GM12878 (cell line): ENCODE data around the gene TEX54. TPM values are rescaled to one million over a fixed set of nuclear protein-coding genes. Genes with fewer than 3 reads are reported as not detected.

Experiments
- ATAC-seq: fragments of 200-7000 bp; cut with Tn5 transposase; 3 replicates; pipeline ENCODE4 v1.9.1; 2020; ENCODE audit warnings: mild to moderate bottlenecking, moderate library complexity
- BruUV-seq: library from RNA; stranded (reverse); fragments of 400-500 nt; replicated peaks from 2 replicates; lab custom pipeline; 2021; lab: Mats Ljungman, UMichigan
- CTCF ChIA-PET: fragments of 300-600 bp; sonication (Branson Sonifier 250); formaldehyde crosslinking; extraction: SDS; loops from one replicate; lab custom pipeline; 2021; ENCODE audit warnings: inconsistent platforms; lab: Yijun Ruan, JAX
- POLR2A ChIA-PET: fragments of 350-600 bp; formaldehyde crosslinking; extraction: SDS; loops from one replicate; lab custom pipeline; 2021; ENCODE audit warnings: inconsistent platforms; lab: Charles Lee
- RAD21 ChIA-PET: fragments of 300-600 bp; sonication (Branson Sonifier 250); formaldehyde crosslinking; loops from one replicate; lab custom pipeline; 2023; ENCODE audit warnings: antibody characterized with exemption; ENCODE audit not compliant: unreplicated experiment; lab: Charles Lee
- SMC1A ChIA-PET: fragments of 300-600 bp; sonication (Branson Sonifier 250); formaldehyde crosslinking; loops from one replicate; lab custom pipeline; 2023; ENCODE audit not compliant: unreplicated experiment, uncharacterized antibody; lab: Charles Lee
- DNase-seq: peaks from one replicate; pipeline ENCODE4 v3.0.0-alpha.2; 2011; ENCODE audit warnings: low read depth, low spot score
- FAIRE-seq: peaks from 3 replicates; lab custom pipeline; 2011; peaks lifted over from hg19 to GRCh38; lab: Jason Lieb, UNC
- H2AFZ ChIP-seq: 2 replicates; pipeline ENCODE4 v1.6.0; 2011; ENCODE audit warnings: low read depth, low read length, control low read depth; ENCODE audit not compliant: control insufficient read depth
- H3K27ac ChIP-seq: 2 replicates; pipeline ENCODE4 v1.5.1; 2011; ENCODE audit warnings: control low read depth; ENCODE audit not compliant: control insufficient read depth, insufficient read depth
- H3K27me3 ChIP-seq, 2 experiments: replicated peaks in 1 of 2; 2 replicates each; pipeline versions ENCODE4 v1.6.0 to v1.6.1; 2011; ENCODE audit warnings: low read length in 1 of 2; ENCODE audit not compliant: control insufficient read depth in 2 of 2, insufficient read depth in 2 of 2
- H3K36me3 ChIP-seq, 2 experiments: 2 replicates each; pipeline ENCODE4 v1.5.1; 2011; ENCODE audit warnings: low read length in 1 of 2; ENCODE audit not compliant: control insufficient read depth in 2 of 2, insufficient read depth in 2 of 2
- H3K4me1 ChIP-seq: 2 replicates; pipeline ENCODE4 v1.6.1; 2011; ENCODE audit warnings: mild to moderate bottlenecking, low read length, moderate library complexity, mixed read lengths; ENCODE audit not compliant: control insufficient read depth, insufficient read depth
- H3K4me2 ChIP-seq: 2 replicates; pipeline ENCODE4 v1.6.0; 2011; ENCODE audit warnings: control low read depth; ENCODE audit not compliant: control insufficient read depth, insufficient read depth
- H3K4me3 ChIP-seq: fragments of 200-600 bp; sonication (generic); 2 replicates; pipeline ENCODE4 v1.5.1; 2016
- H3K79me2 ChIP-seq: 2 replicates; pipeline ENCODE4 v1.6.0; 2011; ENCODE audit warnings: low read length; ENCODE audit not compliant: control insufficient read depth, insufficient read depth
- H3K9ac ChIP-seq: 2 replicates; pipeline ENCODE4 v1.8.0; 2011; ENCODE audit warnings: low read length, control low read depth, mixed read lengths; ENCODE audit not compliant: control insufficient read depth, insufficient read depth
- H3K9me3 ChIP-seq: replicated peaks from 3 replicates; pipeline ENCODE4 v1.5.1; 2011; ENCODE audit warnings: mild to moderate bottlenecking, low read length; ENCODE audit not compliant: control insufficient read depth, insufficient read depth
- H4K20me1 ChIP-seq: 2 replicates; pipeline ENCODE4 v1.6.0; 2011; ENCODE audit not compliant: control insufficient read depth, insufficient read depth
- CHD1 ChIP-seq: IDR thresholded peaks from 2 replicates; pipeline ENCODE4 v1.6.1; 2012; ENCODE audit warnings: low read depth, low read length, improper control_type of control experiment
- MYC ChIP-seq: IDR thresholded peaks from 2 replicates; pipeline ENCODE4 v1.6.1; 2011; ENCODE audit warnings: mild to moderate bottlenecking, low read length, moderate library complexity, inconsistent platforms; ENCODE audit not compliant: insufficient read depth, insufficient replicate concordance, insufficient read length, severe bottlenecking
- SREBF1 ChIP-seq: IDR thresholded peaks from 2 replicates; pipeline ENCODE4 v1.6.1; 2012; ENCODE audit warnings: mild to moderate bottlenecking, low read length
- WGBS: methylation state at CpG from one replicate; pipeline ENCODE4 v1.1.6; 2016; ENCODE audit warnings: low lambda C conversion rate; ENCODE audit not compliant: insufficient replicate concordance, insufficient coverage; ENCODE audit errors: missing lambda C conversion rate; 5-methylcytosine and 5-hydroxymethylcytosine counted together
- in situ Hi-C: fragments of 300-500 bp; cut with MboI; formaldehyde crosslinking; loops from 9 replicates; pipeline ENCODE4 v1.14.3; 2018; ENCODE audit warnings: mixed read lengths
- intact Hi-C: fragments of 100-400 bp; cut with micrococcal nuclease; formaldehyde crosslinking; loops from one replicate; pipeline ENCODE4 v1.14.2; 2022; ENCODE audit not compliant: unreplicated experiment
- polyA plus RNA-seq, 11 experiments: library from polyadenylated mRNA; depleted of rRNA in 4 of 11; unstranded in 6 of 11; stranded (reverse) in 5 of 11; fragments of >200 nt; fragmentation: Nextera tagmentation in 4 of 11; fragmentation: Illumina TruSeq in 1 of 11; extraction: Ambion mirVana in 4 of 11; extraction: Trizol in 1 of 11; gene quantifications; 1 replicate in 1 of 11; 2 replicates in 10 of 11; pipeline versions ENCODE4 v1.2.1 to v1.2.3, GENCODE V29; 2011 to 2016; ENCODE audit warnings: inconsistent platforms in 2 of 11, missing spikeins in 2 of 11, low read depth in 1 of 11
- total RNA-seq, 4 experiments: library from RNA; depleted of rRNA in 3 of 4; stranded (reverse); fragments of >200 nt in 3 of 4; fragmentation: Illumina TruSeq in 1 of 4; extraction: Trizol in 1 of 4; gene quantifications; 2 replicates each; pipeline versions ENCODE4 v1.2.1 to v1.2.3, GENCODE V29; 2013 to 2021
- TF ChIP-seq, protein P1 (sequence below): IDR thresholded peaks from 2 replicates; pipeline ENCODE4 v1.6.1; 2011; ENCODE audit warnings: low read depth, low read length, improper control_type of control experiment, borderline replicate concordance
- TF ChIP-seq, protein P2 (sequence below): fragments of 450-650 bp; IDR thresholded peaks from 2 replicates; pipeline ENCODE4 v1.6.1; 2017; ENCODE audit warnings: mild to moderate bottlenecking, moderate library complexity
- TF ChIP-seq, protein P3 (sequence below): fragments of 450-650 bp; IDR thresholded peaks from 2 replicates; pipeline ENCODE4 v1.6.1; 2016; ENCODE audit warnings: mild to moderate bottlenecking

The TEX54 gene
- total and polyA plus RNA-seq, 10 of the 15 experiments (the other 5 are each of a cell fraction or from before 2014, with no cell fraction given), result 0.38 to 0.68 (median 0.51) TPM; not detected in 7

DNA sequence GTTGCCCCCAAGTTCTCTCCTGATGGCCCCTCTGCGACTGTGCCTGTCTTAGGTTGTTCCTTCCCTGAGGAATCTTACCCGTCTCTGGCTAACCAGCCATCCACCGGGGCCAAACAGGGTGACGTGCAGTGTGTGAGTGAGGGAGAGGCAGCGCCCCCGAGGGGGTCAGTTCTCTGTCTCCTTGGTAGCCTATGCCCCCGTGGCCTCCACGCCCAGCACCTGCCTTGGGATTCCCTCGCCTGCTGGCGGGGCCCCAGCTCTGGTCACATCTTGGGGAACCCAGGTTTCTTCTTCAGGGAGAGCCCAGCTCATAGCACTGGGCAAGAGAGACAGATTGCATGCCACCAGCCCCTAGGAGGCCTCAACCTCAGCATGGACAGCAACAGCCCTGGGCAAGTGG is 33.2 kb downstream of the TEX54 start:
- TF ChIP-seq, protein P1, sequence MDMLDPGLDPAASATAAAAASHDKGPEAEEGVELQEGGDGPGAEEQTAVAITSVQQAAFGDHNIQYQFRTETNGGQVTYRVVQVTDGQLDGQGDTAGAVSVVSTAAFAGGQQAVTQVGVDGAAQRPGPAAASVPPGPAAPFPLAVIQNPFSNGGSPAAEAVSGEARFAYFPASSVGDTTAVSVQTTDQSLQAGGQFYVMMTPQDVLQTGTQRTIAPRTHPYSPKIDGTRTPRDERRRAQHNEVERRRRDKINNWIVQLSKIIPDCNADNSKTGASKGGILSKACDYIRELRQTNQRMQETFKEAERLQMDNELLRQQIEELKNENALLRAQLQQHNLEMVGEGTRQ, result no peak
- TF ChIP-seq, protein P2, sequence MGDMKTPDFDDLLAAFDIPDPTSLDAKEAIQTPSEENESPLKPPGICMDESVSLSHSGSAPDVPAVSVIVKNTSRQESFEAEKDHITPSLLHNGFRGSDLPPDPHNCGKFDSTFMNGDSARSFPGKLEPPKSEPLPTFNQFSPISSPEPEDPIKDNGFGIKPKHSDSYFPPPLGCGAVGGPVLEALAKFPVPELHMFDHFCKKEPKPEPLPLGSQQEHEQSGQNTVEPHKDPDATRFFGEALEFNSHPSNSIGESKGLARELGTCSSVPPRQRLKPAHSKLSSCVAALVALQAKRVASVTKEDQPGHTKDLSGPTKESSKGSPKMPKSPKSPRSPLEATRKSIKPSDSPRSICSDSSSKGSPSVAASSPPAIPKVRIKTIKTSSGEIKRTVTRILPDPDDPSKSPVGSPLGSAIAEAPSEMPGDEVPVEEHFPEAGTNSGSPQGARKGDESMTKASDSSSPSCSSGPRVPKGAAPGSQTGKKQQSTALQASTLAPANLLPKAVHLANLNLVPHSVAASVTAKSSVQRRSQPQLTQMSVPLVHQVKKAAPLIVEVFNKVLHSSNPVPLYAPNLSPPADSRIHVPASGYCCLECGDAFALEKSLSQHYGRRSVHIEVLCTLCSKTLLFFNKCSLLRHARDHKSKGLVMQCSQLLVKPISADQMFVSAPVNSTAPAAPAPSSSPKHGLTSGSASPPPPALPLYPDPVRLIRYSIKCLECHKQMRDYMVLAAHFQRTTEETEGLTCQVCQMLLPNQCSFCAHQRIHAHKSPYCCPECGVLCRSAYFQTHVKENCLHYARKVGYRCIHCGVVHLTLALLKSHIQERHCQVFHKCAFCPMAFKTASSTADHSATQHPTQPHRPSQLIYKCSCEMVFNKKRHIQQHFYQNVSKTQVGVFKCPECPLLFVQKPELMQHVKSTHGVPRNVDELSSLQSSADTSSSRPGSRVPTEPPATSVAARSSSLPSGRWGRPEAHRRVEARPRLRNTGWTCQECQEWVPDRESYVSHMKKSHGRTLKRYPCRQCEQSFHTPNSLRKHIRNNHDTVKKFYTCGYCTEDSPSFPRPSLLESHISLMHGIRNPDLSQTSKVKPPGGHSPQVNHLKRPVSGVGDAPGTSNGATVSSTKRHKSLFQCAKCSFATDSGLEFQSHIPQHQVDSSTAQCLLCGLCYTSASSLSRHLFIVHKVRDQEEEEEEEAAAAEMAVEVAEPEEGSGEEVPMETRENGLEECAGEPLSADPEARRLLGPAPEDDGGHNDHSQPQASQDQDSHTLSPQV, result no peak
- TF ChIP-seq SREBF1 (no peak), CHD1 (no peak), MYC (no peak)
- TF ChIP-seq, protein P3, sequence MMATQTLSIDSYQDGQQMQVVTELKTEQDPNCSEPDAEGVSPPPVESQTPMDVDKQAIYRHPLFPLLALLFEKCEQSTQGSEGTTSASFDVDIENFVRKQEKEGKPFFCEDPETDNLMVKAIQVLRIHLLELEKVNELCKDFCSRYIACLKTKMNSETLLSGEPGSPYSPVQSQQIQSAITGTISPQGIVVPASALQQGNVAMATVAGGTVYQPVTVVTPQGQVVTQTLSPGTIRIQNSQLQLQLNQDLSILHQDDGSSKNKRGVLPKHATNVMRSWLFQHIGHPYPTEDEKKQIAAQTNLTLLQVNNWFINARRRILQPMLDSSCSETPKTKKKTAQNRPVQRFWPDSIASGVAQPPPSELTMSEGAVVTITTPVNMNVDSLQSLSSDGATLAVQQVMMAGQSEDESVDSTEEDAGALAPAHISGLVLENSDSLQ, result no peak
- H2AFZ ChIP-seq, result no peak overlapping the region
- SMC1A ChIA-PET, result no interaction called here
- H3K4me1 ChIP-seq, result peaks cover 6% of the 10 kb centered on the region; the same call in 1 of the 2 replicates
- no peak overlapping the region for H3K27ac ChIP-seq
- POLR2A ChIA-PET, result interaction anchor here (0.5 kb wide), 1 partner anchor 13 kb away, joined by 3 read pairs; no protein-coding TSS in a partner anchor
- no peaks in the 10 kb centered on the region for H3K27me3 ChIP-seq
- peaks cover 27 to 43% of the 10 kb centered on the region in 2 experiments for H3K36me3 ChIP-seq
- RAD21 ChIA-PET, result no interaction called here
- H3K4me2 ChIP-seq, result no peak overlapping the region
- no peak for ATAC-seq
- BruUV-seq, result no TSS peak
- H4K20me1 ChIP-seq, result no peaks in the 10 kb centered on the region
- no peaks in the 10 kb centered on the region for H3K9me3 ChIP-seq
- H3K4me3 ChIP-seq, result no peak overlapping the region
- no peak for DNase-seq
- 82% methylated on average over 9 of the region's 10 CpGs for WGBS
- H3K79me2 ChIP-seq, result peaks cover 13% of the 10 kb centered on the region
- intact Hi-C loops (no loop called here), in situ Hi-C loops (no loop called here)
- CTCF ChIA-PET, result interaction anchor here (1.5 kb wide), 1 partner anchor 9 kb away, joined by 3 read pairs; no protein-coding TSS in a partner anchor
- no peak for FAIRE-seq
- H3K9ac ChIP-seq, result no peak overlapping the region
